Right cardiac atrium (tissue), 5 donors: ENCODE results near the gene CCDC157. TPM values are rescaled to one million over a fixed set of nuclear protein-coding genes. Genes with fewer than 3 reads are reported as not detected.

Experiments used
- ATAC-seq, 2 donors: fragments of 200-7000 bp; cut with Tn5 transposase; one replicate each; pipeline versions ENCODE4 v1.8.0 to v1.9.1; 2020; ENCODE audit warnings: moderate library complexity in 2 of 2, mild to moderate bottlenecking in 1 of 2
- DNase-seq, 3 donors: peaks; one replicate each; pipeline ENCODE4 v3.0.0-alpha.2; 2020
- H3K27ac ChIP-seq: one replicate; pipeline ENCODE4 v1.5.1; 2013; ENCODE audit warnings: mild to moderate bottlenecking, low read length, control low read depth, moderate library complexity
- H3K27me3 ChIP-seq: one replicate; pipeline ENCODE4 v1.6.1; 2013; ENCODE audit not compliant: control insufficient read depth, insufficient read depth
- H3K4me1 ChIP-seq: one replicate; pipeline ENCODE4 v1.6.1; 2013; ENCODE audit warnings: low read length; ENCODE audit not compliant: control insufficient read depth, insufficient read depth
- H3K4me3 ChIP-seq: one replicate; pipeline ENCODE4 v1.5.1; 2013; ENCODE audit warnings: low read length, control low read depth
- H3K9me3 ChIP-seq: one replicate; pipeline ENCODE4 v1.6.1; 2013; ENCODE audit warnings: low read length; ENCODE audit not compliant: control insufficient read depth
- WGBS: extraction: QIAGEN DNeasy Blood & Tissue Kit; methylation state at CpG from one replicate; pipeline ENCODE4 v1.1.7; 2013; 5-methylcytosine and 5-hydroxymethylcytosine counted together
- intact Hi-C, 4 donors: fragments of 100-400 bp; cut with DNase I; formaldehyde crosslinking; loops; one replicate each; pipeline versions ENCODE4 v1.11.0 to v1.14.0; 2022 to 2023
- polyA plus RNA-seq: library from polyadenylated mRNA; stranded (reverse); fragments of 200-250 nt; gene quantifications from one replicate; pipeline ENCODE4 v1.2.3, GENCODE V29; 2013
- total RNA-seq, 4 donors: library from RNA; stranded (reverse); fragmentation: NEBNext Ultra II Directional; extraction: Animal tissue kit (Norgen Biotek cat#: 25700); gene quantifications; one replicate each; pipeline ENCODE4 v1.2.1, GENCODE V29; 2021
- donor health status: healthy with polysubstance abuse.
- donor health status: DM: no; HTN: yes; CAD: no.
- donor health status: DM: no; HTN: no; CAD: no.
- donor health status: DM: no; HTN: yes; CAD: no; lungs with severe emphysema.
- donor health status: DM: yes; HTN: yes; CAD: no.

CCDC157 gene
- total and polyA plus RNA-seq, 5 donors, result 0.47 to 2.1 (median 1.3) TPM

- Histone ChIP-seq H3K4me1 (no peaks in the 10 kb centered on the region), H3K4me3 (no peak overlapping the region), H3K27me3 (no peaks in the 10 kb centered on the region), H3K9me3 (no peaks in the 10 kb centered on the region), H3K27ac (no peak overlapping the region)
- intact Hi-C loops, result no loop called here
- DNase-seq, result peak in 1 of 3 donors; percentile 26
- 85% methylated on average over 13 of the region's 13 CpGs for WGBS
- ATAC-seq, result peak in 1 of 2 donors; percentile 22
Measured at GRCh38 chr22:30375312-30375849, 18.6 kb downstream of the CCDC157 start.

GRCh38 chr22:30380011-30380410 lies 23.2 kb downstream of the CCDC157 start:
- WGBS, result 94% methylated on average over 20 of the region's 20 CpGs
- intact Hi-C loops, result loop anchor here in 2 of 4 donors (10.0 kb wide), 2 partner anchors 115 to 275 kb away; partner anchors contain the start of gene OSM (in 1 of the 2)
- no peaks in the 10 kb centered on the region for H3K9me3 ChIP-seq
- H3K27ac ChIP-seq, result no peak overlapping the region
- H3K27me3 ChIP-seq, result no peaks in the 10 kb centered on the region
- DNase-seq, result peak in 1 of 3 donors; percentile 46
- no peaks in the 10 kb centered on the region for H3K4me1 ChIP-seq
- peak in 1 of 2 donors; percentile 6 for ATAC-seq
- H3K4me3 ChIP-seq, result no peak overlapping the region

- 86% methylated on average over 12 of the region's 12 CpGs for WGBS
- no peak for ATAC-seq
- DNase-seq, result no peak
- Histone ChIP-seq H3K27me3 (no peaks in the 10 kb centered on the region), H3K9me3 (no peaks in the 10 kb centered on the region), H3K4me1 (no peaks in the 10 kb centered on the region), H3K27ac (no peak overlapping the region), H3K4me3 (no peak overlapping the region)
- intact Hi-C loops, result loop anchor here in 2 of 4 donors (10.0 kb wide), 2 partner anchors 116 to 276 kb away; partner anchors contain the start of gene OSM (in 1 of the 2)
Measured at GRCh38 chr22:30381264-30381663, 24.5 kb downstream of the CCDC157 start.

- intact Hi-C loops, result loop anchor here in 2 of 4 donors (10.0 kb wide), 2 partner anchors 118 to 278 kb away; partner anchors contain the start of gene OSM (in 1 of the 2)
- no peaks in the 10 kb centered on the region for H3K27me3 ChIP-seq
- H3K27ac ChIP-seq, result no peak overlapping the region
- WGBS, result 96% methylated on average over 5 of the region's 5 CpGs
- H3K9me3 ChIP-seq, result no peaks in the 10 kb centered on the region
- no peak for DNase-seq
- H3K4me3 ChIP-seq, result no peak overlapping the region
- peak in 1 of 2 donors; percentile 27 for ATAC-seq
- H3K4me1 ChIP-seq, result peaks cover 2% of the 10 kb centered on the region
Measured at GRCh38 chr22:30382340-30382739, 25.5 kb downstream of the CCDC157 start.

- intact Hi-C loops, result loop anchor here in 2 of 4 donors (10.0 kb wide), 2 partner anchors 118 to 278 kb away; partner anchors contain the start of gene OSM (in 1 of the 2)
- no peak for ATAC-seq
- no peaks in the 10 kb centered on the region for H3K9me3 ChIP-seq
- H3K27me3 ChIP-seq, result no peaks in the 10 kb centered on the region
- H3K4me1 ChIP-seq, result peaks cover 2% of the 10 kb centered on the region
- H3K27ac ChIP-seq, result no peak overlapping the region
- 61% methylated on average over 3 of the region's 3 CpGs for WGBS
- no peak overlapping the region for H3K4me3 ChIP-seq
- no peak for DNase-seq
Measured at GRCh38 chr22:30383061-30383460, 26.3 kb downstream of the CCDC157 start.

- intact Hi-C loops, result loop anchor here (2.0 to 10.0 kb wide), 6 partner anchors 99 to 281 kb away; partner anchors contain the start of genes CASTOR1 (in 3 of the 4) and OSM (in 1 of the 4)
- DNase-seq (peak in 1 of 3 donors; percentile 14), ATAC-seq (no peak)
- H3K27ac ChIP-seq, result no peak overlapping the region
- WGBS, result 92% methylated on average over 10 of the region's 10 CpGs
- peaks cover 2% of the 10 kb centered on the region for H3K4me1 ChIP-seq
- H3K27me3 ChIP-seq, result no peaks in the 10 kb centered on the region
- H3K9me3 ChIP-seq, result no peaks in the 10 kb centered on the region
- H3K4me3 ChIP-seq, result no peak overlapping the region
Measured at GRCh38 chr22:30385942-30386341, 29.1 kb downstream of the CCDC157 start.

- H3K4me3 ChIP-seq, result peak overlapping the region; percentile 85
- DNase-seq (peak in 1 of 3 donors; percentile 63), ATAC-seq (peak; percentile 2 to 3)
- intact Hi-C loops, result loop anchor here (2.0 to 10.0 kb wide), 6 partner anchors 99 to 282 kb away; partner anchors contain the start of genes CASTOR1 (in 3 of the 4) and OSM (in 1 of the 4)
- no peaks in the 10 kb centered on the region for H3K27me3 ChIP-seq
- H3K4me1 ChIP-seq, result peaks cover 2% of the 10 kb centered on the region
- WGBS, result 22% methylated on average over 10 of the region's 10 CpGs
- H3K27ac ChIP-seq, result no peak overlapping the region
- H3K9me3 ChIP-seq, result no peaks in the 10 kb centered on the region
Measured at GRCh38 chr22:30386608-30386959, 29.8 kb downstream of the CCDC157 start.

GRCh38 chr22:30386960-30387827 lies 30.4 kb downstream of the CCDC157 start, which contains the start of gene RNF215:
Gene RNF215 (minus strand): TSS chr22:30387411. CDS start chr22:30387313, 98 bp downstream.
- Histone ChIP-seq H3K9me3 (no peaks in the 10 kb centered on the region), H3K4me1 (peaks cover 2% of the 10 kb centered on the region), H3K27ac (peak within 1 kb of the TSS; percentile 69), H3K27me3 (no peaks in the 10 kb centered on the region), H3K4me3 (peak within 1 kb of the TSS; percentile 85)
- intact Hi-C loops, result loop anchor here (2.0 to 10.0 kb wide), 6 partner anchors 100 to 282 kb away; partner anchors contain the start of genes CASTOR1 (in 3 of the 4) and OSM (in 1 of the 4)
- under 1% methylated on average over 94 of the region's 95 CpGs for WGBS
- DNase-seq (peak; percentile 81 to 95 (median 93)), ATAC-seq (peak; percentile 90 to 94)

GRCh38 chr22:30390974-30391691 lies 34.3 kb downstream of the CCDC157 start:
- DNase-seq (peak; percentile 46 to 79 (median 78)), ATAC-seq (peak in 1 of 2 donors; percentile 21)
- H3K4me3 ChIP-seq, result no peak overlapping the region
- 67% methylated on average over 5 of the region's 5 CpGs for WGBS
- H3K27me3 ChIP-seq, result no peaks in the 10 kb centered on the region
- intact Hi-C loops, result loop anchor here in 2 of 4 donors (5.0 to 10.0 kb wide), 3 partner anchors 94 to 286 kb away; no protein-coding TSS in a partner anchor
- no peaks in the 10 kb centered on the region for H3K9me3 ChIP-seq
- H3K4me1 ChIP-seq, result peaks cover 2% of the 10 kb centered on the region
- H3K27ac ChIP-seq, result no peak overlapping the region

GRCh38 chr22:30392661-30393321 lies 36.0 kb downstream of the CCDC157 start:
- DNase-seq (no peak), ATAC-seq (no peak)
- Histone ChIP-seq H3K9me3 (no peaks in the 10 kb centered on the region), H3K4me3 (no peak overlapping the region), H3K27ac (no peak overlapping the region), H3K4me1 (no peaks in the 10 kb centered on the region), H3K27me3 (no peaks in the 10 kb centered on the region)
- intact Hi-C loops, result loop anchor here in 2 of 4 donors (5.0 to 10.0 kb wide), 3 partner anchors 92 to 288 kb away; no protein-coding TSS in a partner anchor
- 67% methylated on average over 9 of the region's 9 CpGs for WGBS
